Stimulated activated CD4-positive, alpha-beta T cell treated with anti-CD3 and anti-CD28 coated beads, Interleukin-1b, Interleukin-23, amount 100 ng/mL, for 1 hour (primary cell): ENCODE data around the gene YLPM1.

Source experiments
- DNase-seq, 2 donors: peaks; one replicate each; pipeline ENCODE4 v3.0.0-alpha.2; 2020; ENCODE audit warnings: low read depth in 2 of 2

Gene YLPM1

GRCh38 chr14:74868739-74869138 is 105.6 kb downstream of the YLPM1 start:
- no peak for DNase-seq

GRCh38 chr14:74871819-74872218 is 108.7 kb downstream of the YLPM1 start:
- DNase-seq = no peak

GRCh38 chr14:74875204-74875603 is 112.1 kb downstream of the YLPM1 start:
- DNase-seq = no peak

- DNase-seq = no peak
Observed at GRCh38 chr14:74875941-74876913, 113.1 kb downstream of the YLPM1 start, which contains the start of gene PROX2. Gene PROX2 (minus strand): TSS chr14:74876145. CDS start chr14:74863834, 12,311 bp downstream.

- no peak for DNase-seq
Observed at GRCh38 chr14:74879427-74880182, 116.5 kb downstream of the YLPM1 start.

GRCh38 chr14:74881431-74882102 is 118.5 kb downstream of the YLPM1 start, which contains the start of gene DLST:
Gene DLST (plus strand): TSS chr14:74881916. CDS start chr14:74881954, 38 bp downstream.
- peak; percentile 57 to 75 for DNase-seq

- DNase-seq = peak in 1 of 2 donors; percentile 35
Observed at GRCh38 chr14:74882103-74882920, 119.2 kb downstream of the YLPM1 start.
